ENCODE measurements around the gene C9orf85.

GRCh38 chr9:71911908-71912335 lies 483 bp downstream of the C9orf85 start:
- TF ChIP-seq EZH2 (IDR thresholded peaks at IDR 0.05) = no peak
- no peak for TF ChIP-seq POLR2AphosphoS5 (IDR thresholded peaks at IDR 0.05; ENCODE audit: borderline replicate concordance, low read depth, low read length)
